Lung microvascular endothelial cell (primary cell): ENCODE data around the gene SRCIN1. TPM values are rescaled to one million over a fixed set of nuclear protein-coding genes. Genes with fewer than 3 reads are reported as not detected.

Source experiments
- DNase-seq, 2 donors: peaks; one replicate each; pipeline versions ENCODE4 v3.0.0 to v3.0.0-alpha.2; 2010; ENCODE audit warnings: low read depth in 2 of 2
- total RNA-seq: library from RNA; depleted of rRNA; stranded (reverse); fragments of >200 nt; gene quantifications from 2 replicates; pipeline ENCODE4 v1.2.1, GENCODE V29; 2014

The SRCIN1 gene
- total RNA-seq, 1 donor from 2014 or later = under 0.01 TPM

GRCh38 chr17:38563362-38564253 is 42.1 kb downstream of the SRCIN1 start:
- no peak for DNase-seq

- DNase-seq = no peak
Observed at GRCh38 chr17:38562903-38563302, 42.8 kb downstream of the SRCIN1 start.

- DNase-seq = no peak
Observed at GRCh38 chr17:38562215-38562569, 43.6 kb downstream of the SRCIN1 start.

- peak in 1 of 2 donors; percentile 14 for DNase-seq
Observed at GRCh38 chr17:38561416-38562214, 44.1 kb downstream of the SRCIN1 start.

DNA sequence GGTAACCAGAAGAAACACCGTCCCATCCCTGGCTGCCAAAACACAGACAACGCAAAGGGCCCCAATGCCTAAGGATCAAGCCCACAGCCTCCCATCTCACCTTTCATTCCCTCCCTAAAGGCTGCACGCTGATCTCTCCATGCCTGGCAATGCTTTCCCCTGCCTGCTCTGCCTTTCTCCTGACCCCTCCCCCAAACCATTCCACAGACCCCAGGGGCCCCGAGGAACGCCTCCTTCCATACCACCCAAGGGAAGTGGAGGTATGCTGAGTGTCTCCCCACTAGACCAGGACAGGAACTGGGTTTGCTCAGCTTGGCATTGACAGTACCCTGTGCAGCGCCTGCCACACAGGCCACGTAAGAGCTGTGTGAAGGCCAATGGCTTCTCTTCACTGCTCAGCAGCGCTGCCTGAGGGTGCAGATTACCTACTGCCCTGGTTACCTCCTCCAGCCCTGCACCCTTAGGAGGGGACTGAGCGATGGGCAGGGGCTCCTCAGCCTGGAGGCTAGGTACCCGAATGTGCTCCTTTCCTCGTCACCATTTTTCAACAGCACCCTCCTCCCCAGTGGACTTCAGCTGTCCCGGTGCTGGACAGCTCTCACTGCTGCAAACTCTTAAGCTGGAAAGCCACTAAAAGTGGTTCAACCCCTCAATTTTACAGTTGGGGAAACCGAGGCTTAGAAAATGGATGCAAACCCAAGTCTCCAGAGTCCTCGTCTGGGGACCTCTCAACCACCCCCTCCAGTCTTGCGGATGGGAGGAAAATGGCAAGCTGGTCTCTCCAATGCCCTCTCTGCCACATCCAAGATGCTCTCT is 45.0 kb downstream of the SRCIN1 start:
- peak; percentile 54 to 60 for DNase-seq

DNA sequence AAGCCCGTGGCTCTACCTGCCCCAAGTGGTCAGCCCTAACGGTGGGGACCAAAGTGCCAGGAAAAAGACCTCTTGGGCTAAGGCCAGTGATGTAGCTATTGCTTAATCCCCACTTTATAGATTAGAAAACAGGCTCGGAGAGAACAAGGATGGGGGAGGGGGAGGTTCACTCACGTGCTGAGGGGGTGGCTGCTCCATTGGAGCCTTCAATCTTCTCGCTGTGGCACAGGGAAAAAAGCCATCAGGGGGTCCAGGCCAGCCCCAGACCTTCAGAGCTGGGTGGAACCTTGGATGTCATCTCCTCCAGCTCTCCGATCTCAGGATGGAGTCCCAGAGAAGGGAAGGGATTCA is 45.9 kb downstream of the SRCIN1 start:
- DNase-seq = no peak

DNA sequence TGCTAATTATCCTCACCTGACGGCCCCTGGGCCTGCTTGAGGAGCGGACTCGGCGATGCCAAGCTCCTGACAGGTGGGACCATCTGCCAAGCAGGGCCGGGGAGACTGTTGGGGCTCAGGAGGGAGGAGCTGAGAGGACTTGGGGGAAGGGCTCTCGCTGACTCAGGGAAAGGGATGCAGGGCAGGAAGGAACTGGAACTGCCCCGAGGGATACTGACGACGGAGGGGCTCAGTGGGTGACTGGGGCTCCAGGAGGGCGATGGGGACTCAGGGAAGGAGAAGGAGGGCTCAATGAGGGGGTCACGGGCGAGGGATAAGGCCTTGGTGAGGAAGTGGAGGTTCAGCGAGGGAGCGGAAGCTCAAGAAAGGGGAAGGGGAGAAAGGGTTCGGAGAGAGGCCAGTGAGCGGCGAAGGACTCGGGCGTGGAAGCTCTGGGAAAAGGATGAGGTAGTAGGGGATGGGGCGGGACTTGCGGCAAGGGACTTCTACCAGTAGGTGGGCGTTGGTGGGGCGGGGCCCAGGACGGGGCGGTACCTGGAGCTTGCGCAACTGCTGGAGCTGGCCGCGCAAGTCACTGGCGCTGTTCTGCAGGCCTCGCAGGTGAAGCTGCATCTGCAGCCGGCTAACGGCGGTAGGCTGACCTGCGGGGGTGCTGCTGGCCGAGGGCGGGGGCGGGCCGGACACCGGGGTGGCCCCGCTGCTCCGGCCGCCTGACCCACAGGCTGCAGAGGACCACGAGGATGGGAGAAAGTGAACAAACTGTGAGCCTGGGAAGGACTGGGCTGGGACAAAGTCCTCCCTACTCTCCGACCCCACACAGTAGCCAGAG is 46.5 kb downstream of the SRCIN1 start:
- peak in 1 of 2 donors; percentile 57 for DNase-seq

DNA sequence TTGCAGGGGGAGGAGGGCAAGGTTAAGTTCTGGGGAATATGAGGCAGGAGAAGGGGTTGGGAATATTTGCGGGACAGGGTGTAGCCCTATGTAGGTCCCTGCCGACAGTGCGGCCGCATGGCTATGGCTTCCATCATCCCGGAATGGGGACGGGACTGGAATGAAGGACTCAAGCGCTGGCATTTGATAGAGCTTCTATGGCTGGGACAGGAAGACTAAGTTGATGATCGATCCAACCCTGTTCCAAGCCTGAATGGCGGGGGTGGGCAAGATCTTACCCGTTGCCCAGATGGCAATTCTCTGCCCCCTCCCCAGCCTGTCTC is 47.1 kb downstream of the SRCIN1 start:
- DNase-seq = no peak

DNA sequence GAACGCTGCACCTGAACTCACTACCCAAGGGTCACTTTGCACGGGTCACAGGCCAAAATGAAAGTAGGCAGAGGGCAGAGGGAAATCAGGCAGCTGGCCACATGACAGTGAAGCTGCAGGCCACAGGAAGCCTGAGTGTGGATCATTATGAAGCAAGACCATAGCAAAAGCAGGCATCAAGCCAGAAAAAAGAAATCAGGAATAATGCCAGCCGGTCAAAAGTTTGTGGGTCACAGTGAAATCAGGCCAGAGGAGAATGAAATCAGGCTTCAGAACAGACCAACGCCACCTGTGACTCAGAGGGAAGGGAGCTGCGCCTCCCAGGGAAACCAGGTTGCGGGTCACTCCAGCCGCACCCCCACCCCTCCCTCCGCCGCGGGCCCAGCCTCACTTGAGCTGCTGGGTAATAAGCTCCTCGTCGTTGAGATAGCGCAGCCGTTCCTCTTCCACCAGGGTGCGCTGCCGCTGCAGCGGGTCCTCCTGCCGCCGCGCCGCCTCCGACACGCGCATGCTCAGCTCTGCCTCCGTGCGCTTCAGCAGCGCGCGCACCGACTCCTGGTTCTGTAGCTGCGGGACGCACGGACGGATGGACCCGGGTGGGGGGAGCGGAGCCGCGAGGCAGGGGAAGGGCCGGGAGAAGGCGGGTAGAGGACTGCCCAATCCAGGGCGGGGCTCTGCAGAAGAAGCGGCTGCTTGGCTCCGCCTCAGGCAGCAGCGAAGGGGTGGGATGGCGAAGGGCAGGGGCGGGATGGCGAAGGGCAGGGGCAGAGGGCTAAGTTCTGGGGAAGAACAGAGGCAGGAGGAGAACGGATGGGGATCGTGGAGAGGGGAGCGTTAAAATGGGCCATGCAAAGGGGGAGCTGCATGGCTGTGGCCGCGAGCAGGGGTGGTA is 47.7 kb downstream of the SRCIN1 start:
- peak; percentile 89 to 93 for DNase-seq

- DNase-seq = no peak
Observed at GRCh38 chr17:38557396-38557795, 48.4 kb downstream of the SRCIN1 start.

DNA sequence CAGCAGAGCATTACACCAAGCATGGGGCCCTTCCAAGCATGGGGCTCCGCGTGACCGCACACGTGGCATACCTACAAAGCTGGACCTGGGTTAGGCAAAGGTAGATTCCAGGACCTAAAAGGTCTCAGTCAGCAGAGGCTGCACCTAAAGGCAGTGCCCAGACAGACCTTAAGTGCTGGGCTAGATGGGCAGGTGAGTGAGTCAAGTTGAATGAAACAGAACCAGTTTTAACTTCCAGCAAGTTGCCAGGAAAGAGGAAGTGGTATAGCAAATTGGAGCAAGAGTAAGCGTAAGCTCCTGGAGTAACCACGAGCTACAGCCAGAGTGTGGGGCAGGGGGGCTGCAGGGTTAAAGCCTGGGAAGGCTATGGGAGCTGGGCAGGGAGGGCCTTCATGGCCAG is 49.5 kb downstream of the SRCIN1 start:
- no peak for DNase-seq

GRCh38 chr17:38554430-38555350 is 51.1 kb downstream of the SRCIN1 start:
- DNase-seq = no peak

DNA sequence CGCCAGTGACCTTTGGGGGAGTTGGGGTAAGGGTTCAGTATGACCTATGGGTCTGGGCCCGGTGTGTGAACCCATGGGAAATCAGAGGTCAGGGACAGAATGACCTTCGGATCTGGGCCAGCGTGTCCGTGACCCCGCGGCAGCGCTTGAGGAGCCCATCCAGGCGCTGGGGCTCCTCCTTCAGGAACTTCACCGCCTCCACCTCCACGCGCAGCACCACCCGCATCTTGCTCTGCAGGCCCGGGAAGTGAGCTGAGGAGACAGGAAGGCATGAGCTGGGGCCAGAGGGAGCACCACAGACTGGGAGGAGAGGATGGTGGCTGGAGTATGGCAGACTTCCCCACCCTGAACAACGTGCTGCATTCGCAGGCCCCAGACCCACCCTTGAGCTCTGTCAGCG is 53.4 kb downstream of the SRCIN1 start:
- DNase-seq = no peak

GRCh38 chr17:38551121-38551520 is 54.6 kb downstream of the SRCIN1 start:
- no peak for DNase-seq

DNA sequence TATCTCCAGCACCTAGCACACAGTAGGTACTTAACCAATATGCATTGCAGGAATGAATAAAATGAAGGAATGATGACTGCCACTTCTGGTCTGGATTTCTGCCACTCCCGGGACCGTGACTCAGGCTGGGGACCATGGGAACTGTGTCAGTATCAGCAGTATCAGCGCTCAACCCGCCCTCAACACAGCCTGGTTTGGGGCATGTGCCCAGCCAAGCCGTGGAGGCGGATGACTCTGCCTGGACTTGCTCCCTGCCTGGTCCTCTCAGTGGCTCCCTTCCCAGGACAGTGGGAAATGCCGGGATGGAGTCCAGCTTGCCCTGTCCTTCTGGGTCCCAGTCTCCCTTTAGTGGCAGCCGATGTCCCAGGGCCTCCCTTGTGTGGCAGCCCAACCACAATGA is 55.1 kb downstream of the SRCIN1 start:
- DNase-seq = peak; percentile 16 to 18

DNA sequence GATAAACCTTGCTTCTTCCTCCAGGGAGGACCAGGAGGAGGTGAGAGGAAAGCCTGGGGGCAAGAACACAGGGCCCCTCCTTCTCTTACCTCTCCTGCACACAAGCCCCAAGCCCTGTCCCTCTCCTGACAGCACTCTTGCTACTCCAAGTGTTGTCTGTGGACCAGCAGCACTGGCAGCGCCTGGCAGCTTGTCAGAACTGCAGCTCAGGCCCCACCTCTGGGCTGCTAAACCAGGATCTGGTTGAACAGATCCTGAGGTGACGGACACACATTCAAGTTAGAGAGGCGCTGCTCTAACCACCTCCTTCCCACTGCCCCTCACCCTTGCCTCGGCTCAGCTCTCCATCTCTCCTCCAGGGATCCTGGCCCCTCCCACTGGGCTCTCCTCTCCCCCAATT is 56.5 kb downstream of the SRCIN1 start:
- no peak for DNase-seq

DNA sequence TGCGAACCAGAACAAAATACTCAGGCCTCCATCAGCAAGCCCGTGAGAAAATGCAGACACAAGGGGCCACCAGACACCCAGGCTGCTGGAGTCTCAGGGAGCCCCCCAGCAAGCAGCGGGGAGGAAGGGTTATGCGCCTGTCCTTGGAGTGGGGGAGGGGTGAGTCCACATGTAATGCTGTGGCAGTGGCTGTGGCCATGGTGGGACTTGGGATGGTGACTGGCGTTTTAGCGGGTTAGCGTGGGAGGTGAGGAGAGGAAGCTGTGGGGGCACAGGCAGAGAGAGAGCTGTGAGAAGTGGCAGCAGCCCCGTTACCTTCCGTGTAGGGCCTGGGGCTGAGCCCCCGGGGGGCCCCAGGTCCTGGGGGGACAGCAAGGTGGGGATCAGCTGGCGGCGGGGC is 58.3 kb downstream of the SRCIN1 start:
- no peak for DNase-seq

DNA sequence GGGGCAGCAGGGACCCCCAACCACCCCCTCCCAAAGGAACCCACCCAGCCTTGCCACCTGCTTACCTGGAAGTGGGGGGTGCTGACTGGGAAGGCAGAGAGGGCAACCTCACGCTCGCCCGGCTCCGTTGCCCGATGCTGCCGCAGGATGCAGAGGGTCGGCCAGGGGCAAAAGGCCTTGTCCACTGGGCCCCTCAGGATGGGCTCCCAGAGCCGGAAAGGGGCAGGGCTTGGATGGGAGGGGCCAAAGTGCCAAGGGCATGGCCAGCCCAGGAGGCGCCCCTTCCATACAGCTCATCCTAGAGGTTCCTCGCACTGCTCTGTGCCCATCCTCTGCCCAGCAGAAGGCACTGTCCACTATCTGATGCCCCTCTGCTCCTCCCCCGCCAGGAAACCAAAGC is 59.4 kb downstream of the SRCIN1 start:
- no peak for DNase-seq
